Muscle layer of colon (tissue), 2 donors: ENCODE measurements around the gene ARHGAP31.

Source experiments
- H3K27ac ChIP-seq: one replicate; pipeline ENCODE4 v1.7.0; 2013; ENCODE audit warnings: low read depth, mild to moderate bottlenecking, low read length, moderate library complexity
- H3K27me3 ChIP-seq, 2 donors: one replicate each; pipeline ENCODE4 v1.7.0; 2013; ENCODE audit warnings: low read length in 2 of 2, mild to moderate bottlenecking in 2 of 2; ENCODE audit not compliant: insufficient read depth in 2 of 2, control insufficient read depth in 1 of 2
- H3K36me3 ChIP-seq: one replicate; pipeline ENCODE4 v1.7.0; 2013; ENCODE audit warnings: mild to moderate bottlenecking, low read length; ENCODE audit not compliant: insufficient read depth
- H3K4me1 ChIP-seq: one replicate; pipeline ENCODE4 v1.7.0; 2013; ENCODE audit warnings: mild to moderate bottlenecking, low read length; ENCODE audit not compliant: insufficient read depth
- H3K4me3 ChIP-seq, 2 donors: one replicate each; pipeline ENCODE4 v1.7.0; 2013; ENCODE audit warnings: low read length in 2 of 2, low read depth in 1 of 2, mild to moderate bottlenecking in 1 of 2, moderate library complexity in 1 of 2
- H3K9ac ChIP-seq: one replicate; pipeline ENCODE4 v1.7.0; 2013; ENCODE audit warnings: low read length
- H3K9me3 ChIP-seq: one replicate; pipeline ENCODE4 v1.7.0; 2013; ENCODE audit warnings: mild to moderate bottlenecking, low read length
- donor health status: abdominal sarcoma.
- donor health status: Adenocarcinoma of cecum.

The ARHGAP31 gene

DNA sequence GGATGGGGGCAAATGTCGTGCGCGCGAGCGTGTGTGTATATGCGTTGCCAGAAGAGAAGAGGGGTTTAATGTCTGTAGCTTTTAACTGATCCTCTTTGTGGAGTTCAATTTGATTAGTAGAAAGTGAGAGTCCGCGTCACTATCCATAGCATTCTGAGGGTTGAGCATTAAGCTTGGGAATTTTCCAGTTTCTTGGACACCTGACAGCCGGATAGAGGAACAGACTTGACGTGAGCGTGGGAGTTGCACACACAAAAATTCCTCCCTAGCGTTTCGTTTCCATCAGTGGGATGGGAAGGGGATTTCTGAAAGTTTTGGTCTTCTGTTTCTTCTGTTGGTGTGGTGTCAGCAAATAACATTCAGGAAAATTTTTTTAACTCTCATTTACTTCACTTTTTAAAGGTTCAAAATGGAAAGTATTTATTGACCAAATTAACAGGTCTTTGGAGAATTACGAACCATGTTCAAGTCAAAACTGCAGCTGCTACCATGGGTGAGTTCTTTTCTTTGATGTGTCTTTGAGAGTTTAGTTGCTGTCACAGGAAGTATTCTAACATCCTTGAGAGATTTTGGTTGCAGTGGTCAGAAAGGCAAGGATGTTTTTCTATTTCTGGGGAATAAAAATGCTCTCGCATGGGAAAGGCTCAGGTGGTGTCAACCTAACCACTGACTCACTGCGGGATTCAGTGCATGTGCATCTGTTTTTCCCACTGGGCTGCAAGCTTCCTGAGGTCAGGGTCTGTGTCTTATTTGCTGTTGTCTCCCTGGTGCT, 175.4 kb downstream of the ARHGAP31 start:
- Histone ChIP-seq H3K27ac (peak overlapping the region; percentile 54), H3K9ac (peak overlapping the region; percentile 49), H3K4me1 (peaks cover 19% of the 10 kb centered on the region), H3K4me3 (peak overlapping the region; percentile 96 to 98), H3K36me3 (peaks cover 7% of the 10 kb centered on the region), H3K27me3 (no peaks in the 10 kb centered on the region), H3K9me3 (no peaks in the 10 kb centered on the region)
